HG02981 (cell line): ENCODE measurements around the gene PRR11.
"Not testable (repeated sequence)": the region's sequence is repeated elsewhere in the genome, so short reads cannot be mapped to it uniquely, and the experiment has no call there.

Experiments
- ATAC-seq: cut with Tn5 transposase; IDR thresholded peaks from one replicate; pipeline ENCODE4 v1.9.1; 2021; ENCODE audit warnings: mild to moderate bottlenecking, moderate library complexity; ENCODE audit not compliant: unreplicated experiment

PRR11 gene

GRCh38 chr17:59219370-59219769, 63.8 kb downstream of the PRR11 start:
- no peak for ATAC-seq

GRCh38 chr17:59219992-59220327, 64.4 kb downstream of the PRR11 start:
- ATAC-seq = no peak

GRCh38 chr17:59220328-59221158, 65.0 kb downstream of the PRR11 start, which contains the start of gene GDPD1:
GDPD1 (plus strand) TSS chr17:59220511; CDS start chr17:59220610, 99 bp downstream.
- peak; percentile 92 for ATAC-seq

- no peak for ATAC-seq
Observed at GRCh38 chr17:59221159-59221847, 65.8 kb downstream of the PRR11 start.

GRCh38 chr17:59223813-59224212, 68.3 kb downstream of the PRR11 start:
- no peak for ATAC-seq

- not testable (repeated sequence) for ATAC-seq
Observed at GRCh38 chr17:59228588-59228987, 73.0 kb downstream of the PRR11 start.

GRCh38 chr17:59230764-59231163, 75.2 kb downstream of the PRR11 start:
- no peak for ATAC-seq

- no peak for ATAC-seq
Observed at GRCh38 chr17:59234631-59235030, 79.1 kb downstream of the PRR11 start.

GRCh38 chr17:59238906-59239305, 83.4 kb downstream of the PRR11 start:
- no peak for ATAC-seq

GRCh38 chr17:59244081-59244480, 88.5 kb downstream of the PRR11 start:
- no peak for ATAC-seq
